CD8-positive, alpha-beta memory T cell (primary cell): ENCODE results near the gene ARHGEF28. TPM values are rescaled to one million over a fixed set of nuclear protein-coding genes. Genes with fewer than 3 reads are reported as not detected.

Experiments
- CTCF ChIA-PET: fragments of 350-600 bp; sonication (Branson Sonifier 250); formaldehyde crosslinking; loops from one replicate; lab custom pipeline; 2021; ENCODE audit warnings: antibody characterized with exemption; lab: Charles Lee
- POLR2A ChIA-PET: fragments of 350-600 bp; sonication (Branson Sonifier 250); formaldehyde crosslinking; loops from one replicate; lab custom pipeline; 2021; ENCODE audit warnings: antibody characterized with exemption; lab: Charles Lee
- DNase-seq, 5 donors: peaks; one replicate each; pipeline versions ENCODE4 v3.0.0 to v3.0.0-alpha.2; 2020 to 2022; ENCODE audit warnings: mixed read lengths in 1 of 5
- H3K27ac ChIP-seq: one replicate; pipeline ENCODE4 v1.7.0; 2013; ENCODE audit warnings: low read depth, mild to moderate bottlenecking, low read length, moderate library complexity
- H3K27me3 ChIP-seq: 2 replicates; pipeline ENCODE4 v1.7.0; 2013; ENCODE audit warnings: low read length, mild to moderate bottlenecking; ENCODE audit not compliant: insufficient read depth, poor library complexity, severe bottlenecking
- H3K36me3 ChIP-seq: 2 replicates; pipeline ENCODE4 v1.7.0; 2013; ENCODE audit warnings: mild to moderate bottlenecking, low read length, moderate library complexity; ENCODE audit not compliant: insufficient read depth
- H3K4me1 ChIP-seq: 2 replicates; pipeline ENCODE4 v1.7.0; 2013; ENCODE audit warnings: mild to moderate bottlenecking, low read length, moderate library complexity; ENCODE audit not compliant: insufficient read depth
- H3K4me3 ChIP-seq: 2 replicates; pipeline ENCODE4 v1.7.0; 2013; ENCODE audit warnings: mild to moderate bottlenecking, low read length
- H3K9me3 ChIP-seq: 2 replicates; pipeline ENCODE4 v1.7.0; 2013; ENCODE audit warnings: mild to moderate bottlenecking, low read length
- H3K27ac Mint-ChIP-seq, 8 donors: one replicate each; pipeline ENCODE4 v1.8.0; 2020 to 2021; ENCODE audit warnings: mixed read lengths in 8 of 8, mild to moderate bottlenecking in 6 of 8, inconsistent platforms in 3 of 8, moderate library complexity in 3 of 8
- H3K27me3 Mint-ChIP-seq, 2 donors: one replicate each; pipeline ENCODE4 v1.8.0; 2020 to 2021; ENCODE audit warnings: mixed read lengths in 2 of 2, mild to moderate bottlenecking in 1 of 2, moderate library complexity in 1 of 2
- H3K36me3 Mint-ChIP-seq, 3 donors: one replicate each; pipeline ENCODE4 v1.8.0; 2020 to 2021; ENCODE audit warnings: mixed read lengths in 3 of 3, inconsistent platforms in 1 of 3, mild to moderate bottlenecking in 1 of 3
- H3K4me1 Mint-ChIP-seq, 3 donors: one replicate each; pipeline ENCODE4 v1.8.0; 2020 to 2021; ENCODE audit warnings: mixed read lengths in 3 of 3, inconsistent platforms in 1 of 3, mild to moderate bottlenecking in 1 of 3
- H3K4me3 Mint-ChIP-seq, 7 donors: one replicate each; pipeline ENCODE4 v1.8.0; 2020 to 2021; ENCODE audit warnings: mixed read lengths in 7 of 7, mild to moderate bottlenecking in 6 of 7, moderate library complexity in 4 of 7, inconsistent platforms in 2 of 7
- H3K9me3 Mint-ChIP-seq, 5 donors: one replicate each; pipeline ENCODE4 v1.8.0; 2020 to 2022; ENCODE audit warnings: mixed read lengths in 5 of 5, mild to moderate bottlenecking in 3 of 5, moderate library complexity in 2 of 5, inconsistent platforms in 1 of 5
- polyA plus RNA-seq: library from polyadenylated mRNA; unstranded; fragments of 300-500 nt; fragmentation: Illumina TruSeq; gene quantifications from one replicate; pipeline ENCODE4 v1.2.3, GENCODE V29; 2021
- total RNA-seq, 2 experiments: library from RNA; stranded (reverse); gene quantifications; one replicate each; pipeline ENCODE4 v1.2.3, GENCODE V29; 2021

Gene ARHGEF28
- total and polyA plus RNA-seq, 3 experiments from 2014 or later, result 0.24 to 0.28 (median 0.27) TPM

- H3K4me3 Mint-ChIP-seq, result no peak overlapping the region
- peaks cover 6 to 16% of the 10 kb centered on the region in 2 donors for H3K27me3 Mint-ChIP-seq
- H3K27me3 ChIP-seq, result no peaks in the 10 kb centered on the region
- H3K4me1 Mint-ChIP-seq, result peaks cover 0 to 5% (median 2%) of the 10 kb centered on the region in 3 donors
- no peak overlapping the region for H3K27ac Mint-ChIP-seq
- H3K36me3 ChIP-seq, result no peaks in the 10 kb centered on the region
- CTCF ChIA-PET, result no interaction called here
- no peaks in the 10 kb centered on the region for H3K4me1 ChIP-seq
- H3K36me3 Mint-ChIP-seq, result no peaks in the 10 kb centered on the region
- no peak overlapping the region for H3K27ac ChIP-seq
- POLR2A ChIA-PET, result no interaction called here
- no peak for DNase-seq
- no peak overlapping the region for H3K4me3 ChIP-seq
- H3K9me3 Mint-ChIP-seq, result no peaks in the 10 kb centered on the region
- no peaks in the 10 kb centered on the region for H3K9me3 ChIP-seq
Observed at GRCh38 chr5:73666891-73667290, 40.9 kb downstream of the ARHGEF28 start.

GRCh38 chr5:73668017-73668416 is 42.0 kb downstream of the ARHGEF28 start:
- Mint-ChIP-seq H3K36me3 (no peaks in the 10 kb centered on the region), H3K27me3 (peaks cover 6 to 16% of the 10 kb centered on the region in 2 donors), H3K4me3 (no peak overlapping the region), H3K4me1 (peaks cover 0 to 5% (median 2%) of the 10 kb centered on the region in 3 donors), H3K9me3 (no peaks in the 10 kb centered on the region), H3K27ac (no peak overlapping the region)
- Histone ChIP-seq H3K9me3 (no peaks in the 10 kb centered on the region), H3K27ac (no peak overlapping the region), H3K4me3 (no peak overlapping the region), H3K4me1 (no peaks in the 10 kb centered on the region), H3K36me3 (no peaks in the 10 kb centered on the region), H3K27me3 (no peaks in the 10 kb centered on the region)
- ChIA-PET CTCF (no interaction called here), POLR2A (no interaction called here)
- DNase-seq, result no peak

- Histone ChIP-seq H3K27ac (no peak overlapping the region), H3K4me3 (no peak overlapping the region), H3K9me3 (no peaks in the 10 kb centered on the region), H3K36me3 (no peaks in the 10 kb centered on the region), H3K4me1 (no peaks in the 10 kb centered on the region), H3K27me3 (no peaks in the 10 kb centered on the region)
- Mint-ChIP-seq H3K9me3 (no peaks in the 10 kb centered on the region), H3K27ac (no peak overlapping the region), H3K4me1 (peaks cover 0 to 5% (median 2%) of the 10 kb centered on the region in 3 donors), H3K36me3 (no peaks in the 10 kb centered on the region), H3K4me3 (no peak overlapping the region), H3K27me3 (peaks cover 6 to 16% of the 10 kb centered on the region in 2 donors)
- POLR2A ChIA-PET, result no interaction called here
- CTCF ChIA-PET, result no interaction called here
- no peak for DNase-seq
Observed at GRCh38 chr5:73668486-73669111, 42.6 kb downstream of the ARHGEF28 start.

GRCh38 chr5:73670731-73671130 is 44.7 kb downstream of the ARHGEF28 start:
- H3K36me3 ChIP-seq, result no peaks in the 10 kb centered on the region
- H3K27ac ChIP-seq, result no peak overlapping the region
- POLR2A ChIA-PET, result no interaction called here
- H3K27ac Mint-ChIP-seq, result no peak overlapping the region
- no peak overlapping the region for H3K4me3 Mint-ChIP-seq
- peaks cover 0 to 5% (median 2%) of the 10 kb centered on the region in 3 donors for H3K4me1 Mint-ChIP-seq
- H3K9me3 Mint-ChIP-seq, result no peaks in the 10 kb centered on the region
- no peak overlapping the region for H3K4me3 ChIP-seq
- H3K9me3 ChIP-seq, result no peaks in the 10 kb centered on the region
- no peak for DNase-seq
- peaks cover 0 to 3% of the 10 kb centered on the region in 2 donors for H3K27me3 Mint-ChIP-seq
- CTCF ChIA-PET, result no interaction called here
- no peaks in the 10 kb centered on the region for H3K4me1 ChIP-seq
- H3K36me3 Mint-ChIP-seq, result no peaks in the 10 kb centered on the region
- H3K27me3 ChIP-seq, result no peaks in the 10 kb centered on the region

GRCh38 chr5:73672132-73672531 is 46.1 kb downstream of the ARHGEF28 start:
- no peaks in the 10 kb centered on the region for H3K36me3 Mint-ChIP-seq
- no peaks in the 10 kb centered on the region for H3K27me3 ChIP-seq
- no peak overlapping the region for H3K27ac ChIP-seq
- no peaks in the 10 kb centered on the region for H3K4me1 ChIP-seq
- no peaks in the 10 kb centered on the region for H3K9me3 ChIP-seq
- no peak overlapping the region for H3K27ac Mint-ChIP-seq
- no peaks in the 10 kb centered on the region for H3K36me3 ChIP-seq
- H3K4me1 Mint-ChIP-seq, result peaks cover 0 to under 1% (median 0%) of the 10 kb centered on the region in 3 donors
- no peak overlapping the region for H3K4me3 ChIP-seq
- no peaks in the 10 kb centered on the region for H3K27me3 Mint-ChIP-seq
- DNase-seq, result no peak
- no peak overlapping the region for H3K4me3 Mint-ChIP-seq
- ChIA-PET CTCF (no interaction called here), POLR2A (no interaction called here)
- H3K9me3 Mint-ChIP-seq, result no peaks in the 10 kb centered on the region

- H3K36me3 ChIP-seq, result no peaks in the 10 kb centered on the region
- CTCF ChIA-PET, result no interaction called here
- H3K4me3 Mint-ChIP-seq, result no peak overlapping the region
- H3K4me1 ChIP-seq, result no peaks in the 10 kb centered on the region
- H3K27me3 Mint-ChIP-seq, result no peaks in the 10 kb centered on the region
- no peaks in the 10 kb centered on the region for H3K36me3 Mint-ChIP-seq
- no peaks in the 10 kb centered on the region for H3K4me1 Mint-ChIP-seq
- no peak overlapping the region for H3K27ac ChIP-seq
- H3K9me3 ChIP-seq, result no peaks in the 10 kb centered on the region
- no peaks in the 10 kb centered on the region for H3K27me3 ChIP-seq
- no peak for DNase-seq
- no peaks in the 10 kb centered on the region for H3K9me3 Mint-ChIP-seq
- H3K27ac Mint-ChIP-seq, result peak overlapping the region in 1 of 8 donors; percentile 26
- H3K4me3 ChIP-seq, result no peak overlapping the region
- POLR2A ChIA-PET, result interaction anchor here (0.6 kb wide), 1 partner anchor 16 kb away, joined by 4 read pairs; no protein-coding TSS in a partner anchor
Observed at GRCh38 chr5:73673161-73673591, 47.2 kb downstream of the ARHGEF28 start.

GRCh38 chr5:73674669-73675004 is 48.6 kb downstream of the ARHGEF28 start:
- POLR2A ChIA-PET, result no interaction called here
- DNase-seq, result no peak

GRCh38 chr5:73678322-73678740 is 52.3 kb downstream of the ARHGEF28 start:
- no peaks in the 10 kb centered on the region for H3K27me3 Mint-ChIP-seq
- Histone ChIP-seq H3K27me3 (no peaks in the 10 kb centered on the region), H3K4me3 (no peak overlapping the region), H3K4me1 (no peaks in the 10 kb centered on the region), H3K36me3 (no peaks in the 10 kb centered on the region), H3K27ac (no peak overlapping the region), H3K9me3 (no peaks in the 10 kb centered on the region)
- no peaks in the 10 kb centered on the region for H3K4me1 Mint-ChIP-seq
- ChIA-PET CTCF (no interaction called here), POLR2A (no interaction called here)
- H3K4me3 Mint-ChIP-seq, result no peak overlapping the region
- H3K9me3 Mint-ChIP-seq, result no peaks in the 10 kb centered on the region
- no peaks in the 10 kb centered on the region for H3K36me3 Mint-ChIP-seq
- no peak for DNase-seq
- H3K27ac Mint-ChIP-seq, result no peak overlapping the region

More at GRCh38 chr5:73674669-73675004, 48.6 kb downstream of the ARHGEF28 start:
- no peaks in the 10 kb centered on the region for H3K9me3 Mint-ChIP-seq
- CTCF ChIA-PET, result no interaction called here
- H3K27me3 Mint-ChIP-seq, result no peaks in the 10 kb centered on the region
- H3K27me3 ChIP-seq, result no peaks in the 10 kb centered on the region
- H3K4me1 Mint-ChIP-seq, result no peaks in the 10 kb centered on the region
- H3K36me3 ChIP-seq, result no peaks in the 10 kb centered on the region
- no peak overlapping the region for H3K4me3 Mint-ChIP-seq
- H3K4me3 ChIP-seq, result no peak overlapping the region
- no peaks in the 10 kb centered on the region for H3K9me3 ChIP-seq
- no peak overlapping the region for H3K27ac Mint-ChIP-seq
- H3K36me3 Mint-ChIP-seq, result no peaks in the 10 kb centered on the region
- no peak overlapping the region for H3K27ac ChIP-seq
- no peaks in the 10 kb centered on the region for H3K4me1 ChIP-seq
